KMS-11 (cell line): ENCODE results near the gene UROD.

ENCODE experiments used
- H2AFZ ChIP-seq: fragments of 200-600 bp; sonication (generic); 2 replicates; pipeline ENCODE4 v1.6.1; 2016; ENCODE audit warnings: antibody characterized with exemption, mixed run types, low read depth
- H3K27ac ChIP-seq: fragments of 200-600 bp; sonication (generic); 2 replicates; pipeline ENCODE4 v1.6.1; 2016; ENCODE audit warnings: mild to moderate bottlenecking, mixed run types
- H3K27me3 ChIP-seq: fragments of 200-600 bp; sonication (generic); 2 replicates; pipeline ENCODE4 v1.6.1; 2017; ENCODE audit warnings: mild to moderate bottlenecking, low read depth, mixed run types, moderate library complexity; ENCODE audit not compliant: insufficient read depth
- H3K36me3 ChIP-seq: fragments of 200-600 bp; sonication (generic); 2 replicates; pipeline ENCODE4 v1.6.1; 2017; ENCODE audit warnings: mild to moderate bottlenecking, mixed run types; ENCODE audit not compliant: insufficient read depth
- H3K4me1 ChIP-seq: fragments of 200-600 bp; sonication (generic); 2 replicates; pipeline ENCODE4 v1.6.1; 2016; ENCODE audit warnings: mild to moderate bottlenecking, low read depth, mixed run types; ENCODE audit not compliant: poor library complexity, severe bottlenecking
- H3K4me2 ChIP-seq: fragments of 200-600 bp; sonication (generic); 2 replicates; pipeline ENCODE4 v1.7.0; 2016; ENCODE audit warnings: mild to moderate bottlenecking, mixed run types
- H3K4me3 ChIP-seq: fragments of 200-600 bp; sonication (generic); IDR thresholded peaks from 2 replicates; pipeline ENCODE4 v1.6.1; 2017; ENCODE audit warnings: low read depth, low read length, mixed read lengths; ENCODE audit not compliant: insufficient read depth
- H3K79me2 ChIP-seq: fragments of 200-600 bp; sonication (generic); 2 replicates; pipeline ENCODE4 v1.6.1; 2016; ENCODE audit warnings: low read depth, mixed run types; ENCODE audit not compliant: insufficient read depth
- H3K9ac ChIP-seq: fragments of 200-600 bp; sonication (generic); 2 replicates; pipeline ENCODE4 v1.6.1; 2016; ENCODE audit warnings: mild to moderate bottlenecking, mixed run types
- H4K20me1 ChIP-seq: fragments of 200-600 bp; sonication (generic); 2 replicates; pipeline ENCODE4 v1.6.1; 2016; ENCODE audit warnings: mild to moderate bottlenecking, mixed run types; ENCODE audit not compliant: insufficient read depth
- TF ChIP-seq, protein P1 (sequence below): fragments of 200-600 bp; sonication (generic); conservative IDR thresholded peaks from 2 replicates; pipeline ENCODE4 v1.6.1; 2017; ENCODE audit warnings: low read depth, mild to moderate bottlenecking, antibody characterized with exemption, low read length, moderate library complexity, mixed read lengths

UROD gene

DNA sequence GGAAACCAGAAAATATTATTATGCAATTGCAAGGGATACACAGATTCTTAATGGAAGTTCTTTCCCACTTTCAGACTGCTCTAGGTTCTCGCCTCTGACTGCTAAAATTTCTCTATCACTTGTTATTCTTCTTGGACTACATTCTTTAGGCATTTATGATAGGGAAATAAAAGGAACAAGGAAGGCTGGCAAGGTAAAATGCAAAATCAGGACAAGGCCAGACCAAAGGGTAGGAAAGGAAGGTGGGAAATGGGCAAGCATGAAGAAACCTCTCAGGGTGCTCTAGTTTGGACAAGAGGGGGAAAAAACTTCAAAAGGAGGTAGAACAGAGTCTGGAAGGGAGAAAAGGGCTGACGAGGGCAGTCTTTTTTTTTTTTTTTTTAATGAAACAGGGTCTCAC, 26.2 kb downstream of the UROD start:
- TF ChIP-seq, protein P1, sequence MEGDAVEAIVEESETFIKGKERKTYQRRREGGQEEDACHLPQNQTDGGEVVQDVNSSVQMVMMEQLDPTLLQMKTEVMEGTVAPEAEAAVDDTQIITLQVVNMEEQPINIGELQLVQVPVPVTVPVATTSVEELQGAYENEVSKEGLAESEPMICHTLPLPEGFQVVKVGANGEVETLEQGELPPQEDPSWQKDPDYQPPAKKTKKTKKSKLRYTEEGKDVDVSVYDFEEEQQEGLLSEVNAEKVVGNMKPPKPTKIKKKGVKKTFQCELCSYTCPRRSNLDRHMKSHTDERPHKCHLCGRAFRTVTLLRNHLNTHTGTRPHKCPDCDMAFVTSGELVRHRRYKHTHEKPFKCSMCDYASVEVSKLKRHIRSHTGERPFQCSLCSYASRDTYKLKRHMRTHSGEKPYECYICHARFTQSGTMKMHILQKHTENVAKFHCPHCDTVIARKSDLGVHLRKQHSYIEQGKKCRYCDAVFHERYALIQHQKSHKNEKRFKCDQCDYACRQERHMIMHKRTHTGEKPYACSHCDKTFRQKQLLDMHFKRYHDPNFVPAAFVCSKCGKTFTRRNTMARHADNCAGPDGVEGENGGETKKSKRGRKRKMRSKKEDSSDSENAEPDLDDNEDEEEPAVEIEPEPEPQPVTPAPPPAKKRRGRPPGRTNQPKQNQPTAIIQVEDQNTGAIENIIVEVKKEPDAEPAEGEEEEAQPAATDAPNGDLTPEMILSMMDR, result no peak
- Histone ChIP-seq H3K4me3 (no peak overlapping the region), H3K4me1 (peaks cover 4% of the 10 kb centered on the region), H3K9ac (no peak overlapping the region), H3K27me3 (no peaks in the 10 kb centered on the region), H3K79me2 (no peaks in the 10 kb centered on the region), H3K36me3 (no peaks in the 10 kb centered on the region), H3K4me2 (no peak overlapping the region), H2AFZ (no peak overlapping the region), H3K27ac (no peak overlapping the region), H4K20me1 (no peaks in the 10 kb centered on the region)

DNA sequence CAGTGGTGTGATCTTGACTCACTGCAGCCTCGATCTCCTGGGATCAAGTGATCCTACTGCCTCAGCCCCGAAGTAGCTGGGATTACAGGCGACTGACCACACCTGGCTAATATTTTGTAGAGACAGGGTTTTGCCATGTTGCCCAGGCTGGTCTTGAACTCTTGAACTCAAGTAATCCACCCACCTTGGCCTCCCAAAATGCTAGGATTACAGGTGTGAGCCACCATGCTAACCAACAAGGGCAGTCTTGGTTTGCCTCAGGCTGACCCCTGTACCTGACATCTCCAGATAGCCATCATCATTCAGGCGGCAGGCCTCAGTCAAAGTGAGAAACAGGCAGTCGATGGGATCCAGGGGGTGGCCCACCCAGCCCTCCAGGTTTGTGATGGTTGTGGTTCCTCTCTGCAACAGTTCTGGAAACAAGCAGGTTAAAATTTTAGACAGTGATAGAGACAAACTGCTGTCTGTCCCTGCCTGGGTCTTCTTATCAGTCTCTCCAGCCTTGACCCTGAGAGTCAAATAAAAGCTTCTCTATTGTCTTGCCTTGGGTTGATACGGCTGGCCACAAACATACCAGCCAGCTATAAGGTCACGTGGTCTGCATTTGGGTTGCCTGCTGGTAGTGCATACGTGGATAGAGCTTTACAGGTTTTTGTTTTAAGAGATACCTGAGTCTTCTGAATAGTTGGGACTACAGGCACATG, 26.8 kb downstream of the UROD start:
- Histone ChIP-seq H3K4me2 (no peak overlapping the region), H3K27ac (no peak overlapping the region), H3K79me2 (no peaks in the 10 kb centered on the region), H2AFZ (no peak overlapping the region), H4K20me1 (no peaks in the 10 kb centered on the region), H3K27me3 (no peaks in the 10 kb centered on the region), H3K4me1 (no peaks in the 10 kb centered on the region), H3K4me3 (no peak overlapping the region), H3K36me3 (no peaks in the 10 kb centered on the region), H3K9ac (no peak overlapping the region)
- TF ChIP-seq, protein P1, result no peak

DNA sequence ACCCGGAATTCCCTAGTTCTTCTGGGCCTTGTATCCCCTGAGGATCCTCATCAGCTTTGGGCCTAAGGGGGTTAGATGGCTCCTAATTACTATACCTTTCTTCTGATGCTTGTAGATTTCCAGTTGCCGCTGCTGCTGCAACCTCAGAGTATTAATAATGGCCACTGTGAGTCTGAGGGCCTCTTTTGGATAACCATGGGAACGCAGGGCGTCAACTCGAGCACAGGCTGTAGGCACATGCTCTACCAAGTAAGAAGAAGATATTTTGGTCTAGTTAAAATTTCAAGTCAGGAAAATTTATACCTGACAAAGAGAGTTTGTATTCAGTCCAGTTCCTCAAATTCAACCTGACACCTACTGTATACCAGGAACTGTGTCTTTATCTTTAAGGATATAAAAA, 28.2 kb downstream of the UROD start:
- H2AFZ ChIP-seq, result no peak overlapping the region
- H3K9ac ChIP-seq, result no peak overlapping the region
- no peak overlapping the region for H3K4me3 ChIP-seq
- no peaks in the 10 kb centered on the region for H3K79me2 ChIP-seq
- no peaks in the 10 kb centered on the region for H4K20me1 ChIP-seq
- no peak overlapping the region for H3K4me2 ChIP-seq
- H3K36me3 ChIP-seq, result no peaks in the 10 kb centered on the region
- no peak overlapping the region for H3K27ac ChIP-seq
- TF ChIP-seq, protein P1, result no peak
- H3K4me1 ChIP-seq, result no peaks in the 10 kb centered on the region
- H3K27me3 ChIP-seq, result no peaks in the 10 kb centered on the region

DNA sequence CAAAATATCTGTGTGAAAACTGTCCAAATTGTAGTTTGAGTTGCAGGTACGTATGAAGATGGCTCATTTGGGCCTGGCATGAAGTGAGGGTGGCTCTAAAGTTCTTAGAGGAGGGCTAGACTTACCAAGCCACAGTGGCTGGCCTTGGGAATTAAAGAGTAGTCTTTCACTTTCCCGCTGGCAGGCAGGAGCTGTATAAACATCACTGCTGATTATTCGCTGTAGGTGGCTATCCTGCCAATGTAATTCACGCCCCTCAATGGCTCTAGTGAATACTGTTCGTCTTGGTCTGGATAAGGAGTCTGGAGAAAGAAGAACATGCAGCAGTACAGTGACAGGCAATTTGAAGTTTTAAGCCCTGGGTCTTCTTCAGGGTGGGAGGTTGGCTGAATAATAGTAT, 31.0 kb downstream of the UROD start:
- no peaks in the 10 kb centered on the region for H4K20me1 ChIP-seq

More for the DNA sequence above, 31.0 kb downstream of the UROD start:
- Histone ChIP-seq H3K9ac (no peak overlapping the region), H3K4me2 (no peak overlapping the region), H3K36me3 (no peaks in the 10 kb centered on the region), H3K4me1 (no peaks in the 10 kb centered on the region), H2AFZ (no peak overlapping the region), H3K4me3 (no peak overlapping the region), H3K27ac (no peak overlapping the region), H3K79me2 (no peaks in the 10 kb centered on the region), H3K27me3 (no peaks in the 10 kb centered on the region)
- TF ChIP-seq, protein P1, result no peak
